HuH-7.5 (cell line): ENCODE results near the gene EIF4G3.
"Not testable (repeated sequence)": the region's sequence is repeated elsewhere in the genome, so short reads cannot be mapped to it uniquely, and the experiment has no call there.

ENCODE experiments used
- DNase-seq: peaks from one replicate; pipeline ENCODE4 v3.0.0; 2011; ENCODE audit warnings: low spot score

EIF4G3 gene

GRCh38 chr1:21184276-21184675, 7.6 kb upstream of the EIF4G3 start:
- DNase-seq: no peak

DNA sequence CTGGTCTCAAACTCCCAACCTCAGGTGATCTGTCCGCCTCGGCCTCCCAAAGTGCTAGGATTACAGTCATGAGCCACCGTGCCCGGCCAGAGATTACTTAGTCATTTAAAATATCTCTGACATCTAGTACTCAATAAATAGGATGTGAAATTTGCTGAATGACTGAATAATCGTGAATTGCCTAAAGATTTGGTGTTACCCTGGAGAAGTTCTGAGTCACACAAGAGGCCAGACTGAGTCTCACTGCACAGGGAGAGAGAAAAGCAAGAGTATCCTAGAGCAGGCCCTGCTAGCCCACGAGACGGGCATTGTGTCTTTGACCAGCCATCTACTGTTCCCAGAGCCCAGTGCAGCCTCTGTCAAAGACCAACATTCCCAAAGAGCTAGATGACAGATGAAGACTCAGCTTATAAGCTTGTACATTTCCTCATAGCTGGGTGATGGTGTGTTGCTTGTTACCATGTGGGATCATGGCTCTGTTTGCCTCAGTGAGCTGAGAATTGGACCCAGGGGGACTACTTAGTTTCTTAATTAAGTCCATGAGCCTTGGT, 5.6 kb upstream of the EIF4G3 start:
- DNase-seq: no peak

GRCh38 chr1:21178271-21178670, 1.6 kb upstream of the EIF4G3 start:
- DNase-seq: not testable (repeated sequence)

DNA sequence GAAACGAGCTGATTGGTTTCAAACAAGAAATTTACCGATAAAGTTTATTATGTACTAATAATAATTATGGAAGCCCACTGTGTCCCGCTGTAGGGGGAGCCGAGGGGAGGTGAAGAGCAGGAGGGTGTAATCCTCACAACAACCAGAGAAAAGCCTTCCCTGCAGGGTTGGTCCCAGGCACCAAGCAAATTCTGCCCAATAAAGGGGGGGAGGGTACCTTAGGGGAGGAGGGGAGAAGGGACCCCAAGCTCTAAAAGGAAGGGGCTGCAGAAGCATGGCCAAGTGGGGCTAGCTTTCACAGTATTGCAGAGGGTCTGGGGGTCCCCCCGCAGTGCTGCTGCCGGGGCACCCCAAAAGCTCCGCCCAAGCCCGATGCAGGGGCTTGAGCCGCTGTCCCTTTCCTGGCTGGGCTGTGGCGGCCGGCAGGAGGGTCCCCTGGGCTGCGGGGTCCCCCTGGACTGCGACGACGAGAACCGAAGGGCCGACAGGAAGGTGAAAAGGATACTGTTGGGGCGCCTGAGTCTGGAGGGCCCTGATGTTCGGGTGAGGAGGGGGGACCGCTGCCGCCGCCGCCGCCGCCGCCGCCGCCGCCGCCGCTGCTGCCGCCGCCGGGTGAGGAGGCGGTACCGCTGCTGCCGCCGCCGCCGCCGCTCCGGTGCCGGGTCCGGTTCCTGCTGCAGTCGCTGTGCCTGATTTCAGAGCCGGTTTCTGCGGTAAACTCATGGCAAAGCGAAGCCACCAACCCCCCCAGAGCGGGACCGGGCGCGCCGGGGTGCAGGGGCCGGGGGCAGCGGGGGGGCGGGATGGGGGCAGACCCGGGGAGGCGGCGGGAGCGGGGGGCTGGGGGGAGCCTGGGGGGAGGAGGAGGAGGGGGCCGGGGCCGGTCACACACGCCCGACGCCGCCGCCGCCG, 771 bp downstream of the EIF4G3 start:
- DNase-seq: peak; percentile 45

- DNase-seq: no peak
Observed at GRCh38 chr1:21175324-21175669, 1.4 kb downstream of the EIF4G3 start.

DNA sequence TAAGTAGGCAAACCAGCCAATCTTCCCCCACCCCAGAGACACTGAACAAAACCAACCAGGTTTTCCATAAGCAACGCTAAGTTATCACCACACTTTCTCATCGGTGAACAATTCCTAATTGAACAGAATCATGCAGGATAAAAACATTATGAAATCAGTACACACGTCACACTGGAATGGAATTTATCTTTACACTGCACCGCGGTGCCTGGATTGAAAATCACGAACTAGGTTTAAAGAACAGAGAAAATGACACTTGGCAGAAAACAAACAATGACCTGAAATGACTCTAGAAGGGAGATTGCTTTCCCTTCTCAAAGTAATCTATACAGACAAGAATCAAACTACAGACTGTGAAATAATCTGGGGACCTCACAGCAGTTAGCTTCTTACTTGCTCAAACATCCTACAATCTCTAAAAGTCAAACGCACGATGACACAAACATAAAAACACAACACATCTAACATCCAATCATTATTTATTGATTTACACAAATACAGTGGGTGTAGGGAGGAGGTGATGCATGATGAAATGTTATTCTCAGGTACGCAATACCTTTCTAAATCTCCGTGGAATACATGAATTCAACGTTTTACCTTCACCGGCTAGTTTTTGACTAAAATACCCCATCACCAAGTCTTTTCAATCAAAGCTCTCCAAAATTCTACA, 1.9 kb downstream of the EIF4G3 start:
- no peak for DNase-seq

- DNase-seq: no peak
Observed at GRCh38 chr1:21174230-21174629, 2.5 kb downstream of the EIF4G3 start.

DNA sequence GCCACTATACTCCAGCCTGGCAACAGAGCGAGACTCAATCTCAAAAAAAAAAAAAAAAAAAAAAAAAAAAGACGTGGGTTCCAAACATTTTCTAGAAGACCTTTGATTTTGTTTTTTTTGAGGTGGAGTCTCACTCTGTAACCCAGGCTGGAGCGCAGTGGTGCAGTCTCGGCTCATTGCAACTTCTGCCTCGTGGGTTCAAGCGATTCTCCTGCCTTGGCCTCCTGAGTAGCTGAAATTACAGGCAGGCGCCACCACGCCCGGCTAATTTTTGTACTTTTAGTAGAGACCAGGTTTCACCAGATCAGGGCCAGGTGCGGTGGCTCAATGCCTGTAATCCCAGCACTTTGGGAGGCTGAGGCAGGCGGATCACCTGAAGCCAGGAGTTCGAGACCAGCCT, 3.6 kb downstream of the EIF4G3 start:
- not testable (repeated sequence) for DNase-seq

- DNase-seq: not testable (repeated sequence)
Observed at GRCh38 chr1:21170837-21171236, 5.9 kb downstream of the EIF4G3 start.

- DNase-seq: no peak
Observed at GRCh38 chr1:21168444-21168843, 8.3 kb downstream of the EIF4G3 start.

DNA sequence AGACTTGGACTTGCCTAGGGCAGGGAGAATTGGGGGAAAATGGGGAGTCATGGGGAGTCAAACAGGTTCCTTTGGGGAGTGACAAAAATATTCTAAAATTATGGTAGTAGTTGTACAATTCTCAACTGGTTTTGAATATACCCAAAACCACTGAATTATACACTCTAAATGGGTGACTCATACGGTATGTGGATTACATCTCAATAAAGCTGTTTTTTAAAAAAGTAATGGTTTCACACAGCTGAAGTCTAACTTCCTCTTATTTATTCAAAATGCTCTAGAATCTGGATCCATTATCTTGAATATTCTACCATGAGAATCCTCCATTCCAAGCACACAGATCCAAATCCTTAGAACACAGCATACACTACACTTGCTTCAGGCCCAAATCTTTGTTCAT, 11.1 kb downstream of the EIF4G3 start:
- DNase-seq: no peak

GRCh38 chr1:21165076-21165475, 11.6 kb downstream of the EIF4G3 start:
- no peak for DNase-seq

DNA sequence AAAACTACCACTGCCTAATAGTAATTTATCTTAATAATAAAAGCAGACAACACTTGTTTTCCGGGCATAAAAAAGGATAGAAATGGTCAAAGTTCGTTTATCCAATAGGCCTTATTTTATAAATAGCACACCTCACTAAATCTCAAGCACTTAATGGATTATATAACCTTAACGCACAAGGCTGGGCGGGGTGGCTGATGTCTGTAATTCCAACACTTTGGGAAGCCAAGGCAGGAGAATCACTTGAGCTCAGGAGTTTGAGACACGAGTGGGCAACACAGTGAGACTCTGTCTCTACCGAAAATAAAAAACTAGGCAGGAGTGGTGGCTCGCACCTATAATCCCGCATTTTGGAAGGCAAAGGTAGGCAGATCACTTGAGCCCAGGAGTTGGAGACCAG, 12.4 kb downstream of the EIF4G3 start:
- no peak for DNase-seq

DNA sequence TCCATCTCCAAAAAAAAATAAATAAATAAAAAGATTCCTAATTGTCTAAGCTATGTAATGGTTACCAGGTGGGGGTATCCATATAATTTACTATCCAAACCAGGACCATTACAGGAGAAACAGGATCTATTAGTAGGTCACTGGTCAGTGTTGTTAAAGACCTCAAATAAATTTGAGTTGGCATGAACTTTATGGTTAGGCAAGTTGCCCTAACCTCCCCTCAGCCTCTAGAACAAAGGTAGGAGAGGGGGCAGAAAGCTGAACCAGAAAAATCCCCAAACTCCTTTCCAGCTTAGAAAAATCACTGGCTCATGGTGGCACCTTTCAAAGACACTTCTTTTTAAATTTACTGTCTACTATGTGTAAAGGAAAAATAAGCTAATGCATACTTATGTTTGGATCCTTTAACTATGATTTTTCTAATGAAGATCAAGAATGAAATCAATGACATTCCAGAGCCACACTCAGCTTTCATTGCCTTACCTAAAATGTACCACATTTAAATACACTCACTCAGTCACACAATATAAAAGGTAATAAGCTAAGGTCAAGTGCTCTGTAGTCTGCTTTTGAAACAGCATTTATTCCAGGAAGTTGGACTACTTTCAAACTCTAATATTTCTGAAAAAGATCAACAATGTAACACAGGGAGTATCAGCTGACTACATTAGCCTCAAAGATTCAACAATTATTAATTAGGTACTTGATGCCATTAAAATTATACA, 13.8 kb downstream of the EIF4G3 start:
- no peak for DNase-seq

DNA sequence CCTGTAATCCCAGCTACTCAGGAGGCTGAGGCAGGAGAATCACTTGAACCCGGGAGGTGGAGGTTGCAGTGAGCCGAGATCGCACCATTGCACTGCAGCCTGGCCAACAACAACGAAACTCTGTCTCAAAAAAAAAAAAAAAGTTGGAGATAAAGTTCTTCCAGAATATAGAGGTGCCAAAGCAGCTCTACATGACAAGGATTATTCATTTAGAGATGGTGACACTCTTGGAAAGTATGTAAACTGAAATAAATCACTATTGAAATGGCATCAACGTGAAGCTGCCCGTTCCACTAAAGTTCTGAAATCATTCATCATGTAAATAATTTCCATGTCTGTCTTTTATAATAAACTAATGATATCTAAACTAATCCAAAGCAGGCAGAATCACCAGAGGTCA, 14.9 kb downstream of the EIF4G3 start:
- no peak for DNase-seq

- no peak for DNase-seq
Observed at GRCh38 chr1:21160263-21160796, 16.4 kb downstream of the EIF4G3 start.

DNA sequence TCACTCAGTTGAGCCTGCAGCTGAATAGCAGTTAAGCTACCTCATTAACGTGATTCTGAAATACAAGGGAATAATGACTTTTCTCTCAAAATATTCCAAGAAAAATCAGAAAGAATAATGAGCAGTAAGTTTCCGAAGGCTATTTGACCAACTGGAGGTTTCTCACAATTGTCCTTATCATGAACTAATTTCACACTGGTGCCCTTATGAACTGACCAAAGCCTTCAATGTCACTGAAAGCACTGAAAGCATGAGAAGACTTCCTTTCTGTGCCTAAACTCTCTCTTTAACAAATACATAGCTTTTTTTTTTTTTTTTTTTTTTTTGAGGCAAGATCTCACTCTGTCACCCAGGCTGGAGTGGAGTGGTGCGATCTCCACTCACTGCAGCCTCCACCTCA, 18.8 kb downstream of the EIF4G3 start:
- DNase-seq: no peak

- no peak for DNase-seq
Observed at GRCh38 chr1:21157054-21157453, 19.6 kb downstream of the EIF4G3 start.

DNA sequence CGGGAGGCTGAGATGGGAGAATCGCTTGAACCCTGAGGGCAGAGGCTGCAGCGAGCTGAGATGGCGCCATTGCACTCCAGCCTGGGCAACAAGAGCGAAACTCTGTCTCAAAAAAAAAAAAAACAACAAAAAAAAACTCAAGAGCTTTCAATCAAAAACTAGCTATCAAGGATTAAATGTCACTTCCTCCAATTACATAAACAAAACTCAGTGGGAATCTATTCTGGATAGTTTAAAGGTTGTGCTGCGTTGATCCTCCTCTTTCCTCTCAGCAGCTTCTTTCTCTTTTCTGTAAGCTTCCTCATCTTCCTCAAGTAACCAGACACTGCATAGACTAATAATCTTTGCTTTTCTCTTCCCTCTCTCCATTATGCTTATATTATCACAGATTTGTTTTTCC, 20.7 kb downstream of the EIF4G3 start:
- DNase-seq: no peak

GRCh38 chr1:21154717-21155116, 22.0 kb downstream of the EIF4G3 start:
- DNase-seq: no peak

DNA sequence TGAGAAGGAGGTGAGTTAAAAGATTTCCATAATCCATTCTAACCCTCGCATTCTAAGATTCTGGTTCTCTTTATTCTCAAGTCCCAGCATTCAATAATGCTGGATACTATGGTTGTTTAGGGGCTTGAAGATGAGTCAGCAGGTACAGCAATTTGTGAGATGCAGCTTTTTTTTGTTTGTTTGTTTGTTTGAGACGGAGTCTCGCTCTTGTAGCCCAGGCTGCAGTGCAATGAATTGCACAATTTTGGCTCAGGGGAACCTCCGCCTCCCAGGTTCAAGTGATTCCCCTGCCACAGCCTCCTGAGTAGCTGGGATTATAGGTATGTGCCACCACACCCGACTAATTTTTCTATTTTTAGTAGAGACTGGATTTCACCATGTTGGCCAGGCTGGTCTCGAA, 23.3 kb downstream of the EIF4G3 start:
- DNase-seq: no peak

DNA sequence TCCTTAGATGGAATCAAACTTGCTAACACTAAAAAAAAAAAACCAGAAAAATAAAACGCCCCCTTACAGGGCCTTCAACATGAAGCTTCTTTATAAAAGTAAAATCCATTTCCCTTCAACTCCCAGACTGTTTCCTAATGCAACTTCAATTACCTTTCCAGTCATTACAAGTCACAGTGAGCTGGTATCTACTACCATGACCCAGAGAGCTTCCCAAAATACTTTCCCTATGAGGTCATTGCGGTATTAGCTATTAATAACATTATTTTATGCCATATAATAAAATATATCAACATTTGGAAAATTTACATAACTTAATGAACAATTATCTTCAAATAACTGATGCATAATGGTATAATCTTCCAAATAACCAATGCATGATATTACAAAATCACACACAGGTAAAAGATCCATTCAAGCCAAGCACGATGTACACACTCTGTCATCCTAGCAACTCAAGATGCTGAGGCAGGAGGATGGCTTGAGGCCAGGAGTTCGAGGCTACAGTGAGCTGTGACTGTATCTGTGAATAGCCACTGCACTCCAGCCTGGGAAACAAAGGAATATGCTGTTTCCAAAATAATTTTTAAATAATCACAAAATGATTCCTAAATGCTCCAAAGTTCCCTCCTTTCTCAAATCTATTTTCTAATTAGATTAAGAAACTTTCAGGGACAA, 24.1 kb downstream of the EIF4G3 start:
- DNase-seq: no peak
